ENCODE results near the gene DEPDC5.
"Not testable (repeated sequence)": the region's sequence is repeated elsewhere in the genome, so short reads cannot be mapped to it uniquely, and the experiment has no call there.

DEPDC5 gene

GRCh38 chr22:31815383-31815814, 61.6 kb downstream of the DEPDC5 start:
- not testable (repeated sequence) for DNase-seq (ENCODE audit: low spot score)

- DNase-seq (ENCODE audit: low spot score): no peak
Measured at GRCh38 chr22:31816750-31817149, 62.9 kb downstream of the DEPDC5 start.

GRCh38 chr22:31818481-31819392, 64.9 kb downstream of the DEPDC5 start:
- no peak for DNase-seq (ENCODE audit: low spot score)

- DNase-seq (ENCODE audit: low spot score): no peak
Measured at GRCh38 chr22:31820655-31821054, 66.8 kb downstream of the DEPDC5 start.

GRCh38 chr22:31821572-31821971, 67.8 kb downstream of the DEPDC5 start:
- no peak for DNase-seq (ENCODE audit: low spot score)

- DNase-seq (ENCODE audit: low spot score): no peak
Measured at GRCh38 chr22:31822523-31822922, 68.7 kb downstream of the DEPDC5 start.

- no peak for DNase-seq (ENCODE audit: low spot score)
Measured at GRCh38 chr22:31825513-31825912, 71.7 kb downstream of the DEPDC5 start.

GRCh38 chr22:31826443-31826842, 72.6 kb downstream of the DEPDC5 start:
- DNase-seq (ENCODE audit: low spot score): peak; percentile 74

- no peak for DNase-seq (ENCODE audit: low spot score)
Measured at GRCh38 chr22:31828739-31829138, 74.9 kb downstream of the DEPDC5 start.

- DNase-seq (ENCODE audit: low spot score): no peak
Measured at GRCh38 chr22:31829505-31829904, 75.7 kb downstream of the DEPDC5 start.

- no peak for DNase-seq (ENCODE audit: low spot score)
Measured at GRCh38 chr22:31830721-31831070, 76.9 kb downstream of the DEPDC5 start.

GRCh38 chr22:31833930-31834329, 80.1 kb downstream of the DEPDC5 start:
- DNase-seq (ENCODE audit: low spot score): no peak

GRCh38 chr22:31836010-31836409, 82.2 kb downstream of the DEPDC5 start:
- no peak for DNase-seq (ENCODE audit: low spot score)

- no peak for DNase-seq (ENCODE audit: low spot score)
Measured at GRCh38 chr22:31838917-31839316, 85.1 kb downstream of the DEPDC5 start.

GRCh38 chr22:31839986-31840385, 86.2 kb downstream of the DEPDC5 start:
- no peak for DNase-seq (ENCODE audit: low spot score)

- DNase-seq (ENCODE audit: low spot score): no peak
Measured at GRCh38 chr22:31840585-31840984, 86.8 kb downstream of the DEPDC5 start.

GRCh38 chr22:31841078-31841827, 87.4 kb downstream of the DEPDC5 start:
- peak; percentile 22 for DNase-seq (ENCODE audit: low spot score)

- DNase-seq (ENCODE audit: low spot score): no peak
Measured at GRCh38 chr22:31843526-31843925, 89.7 kb downstream of the DEPDC5 start.

GRCh38 chr22:31844941-31845340, 91.1 kb downstream of the DEPDC5 start:
- no peak for DNase-seq (ENCODE audit: low spot score)

GRCh38 chr22:31846161-31847115, 92.6 kb downstream of the DEPDC5 start:
- no peak for DNase-seq (ENCODE audit: low spot score)

- DNase-seq (ENCODE audit: low spot score): no peak
Measured at GRCh38 chr22:31848411-31848810, 94.6 kb downstream of the DEPDC5 start.

- no peak for DNase-seq (ENCODE audit: low spot score)
Measured at GRCh38 chr22:31850135-31850534, 96.3 kb downstream of the DEPDC5 start.
